SIG-M5 treated with dmso at 0.1 percent for 504 hours (cell line): ENCODE results near the gene PALD1.

ENCODE experiments used
- DNase-seq: peaks from one replicate; lab custom pipeline; 2025; ENCODE audit not compliant: unreplicated experiment; lab: John Stamatoyannopoulos, UW

Gene PALD1

GRCh38 chr10:70457759-70458305, 20.7 kb upstream of the PALD1 start:
- no peak for DNase-seq

GRCh38 chr10:70458329-70459060, 20.1 kb upstream of the PALD1 start:
- DNase-seq, result no peak

- no peak for DNase-seq
Measured at GRCh38 chr10:70459061-70459773, 19.4 kb upstream of the PALD1 start.

- no peak for DNase-seq
Measured at GRCh38 chr10:70459774-70460490, 18.6 kb upstream of the PALD1 start.

GRCh38 chr10:70461397-70462348, 16.9 kb upstream of the PALD1 start:
- peak; percentile 15 for DNase-seq

- DNase-seq, result no peak
Measured at GRCh38 chr10:70462349-70462984, 16.1 kb upstream of the PALD1 start.

GRCh38 chr10:70465278-70465677, 13.3 kb upstream of the PALD1 start:
- no peak for DNase-seq

GRCh38 chr10:70465832-70466231, 12.7 kb upstream of the PALD1 start:
- DNase-seq, result no peak

- no peak for DNase-seq
Measured at GRCh38 chr10:70466951-70467350, 11.6 kb upstream of the PALD1 start.

GRCh38 chr10:70472799-70473454, 5.6 kb upstream of the PALD1 start:
- no peak for DNase-seq

- DNase-seq, result no peak
Measured at GRCh38 chr10:70474780-70475179, 3.8 kb upstream of the PALD1 start.

GRCh38 chr10:70475661-70476060, 2.9 kb upstream of the PALD1 start:
- DNase-seq, result no peak

GRCh38 chr10:70476249-70477035, 2.1 kb upstream of the PALD1 start:
- DNase-seq, result no peak

- no peak for DNase-seq
Measured at GRCh38 chr10:70477661-70478162, 855 bp upstream of the PALD1 start.

GRCh38 chr10:70479165-70479581, 606 bp downstream of the PALD1 start:
- no peak for DNase-seq

- no peak for DNase-seq
Measured at GRCh38 chr10:70479626-70480238, 1.2 kb downstream of the PALD1 start.

GRCh38 chr10:70480239-70480861, 1.8 kb downstream of the PALD1 start:
- DNase-seq, result no peak

GRCh38 chr10:70481105-70481504, 2.5 kb downstream of the PALD1 start:
- DNase-seq, result no peak
